ENCODE data around the gene DEXI. TPM values are rescaled to one million over a fixed set of nuclear protein-coding genes. Genes with fewer than 3 reads are reported as not detected.
A peak's percentile ranks its signal among the peaks of the same experiment; 100 is the strongest.

Gene DEXI
- total RNA-seq, 1 donor from 2014 or later = 47.9 TPM

DNA sequence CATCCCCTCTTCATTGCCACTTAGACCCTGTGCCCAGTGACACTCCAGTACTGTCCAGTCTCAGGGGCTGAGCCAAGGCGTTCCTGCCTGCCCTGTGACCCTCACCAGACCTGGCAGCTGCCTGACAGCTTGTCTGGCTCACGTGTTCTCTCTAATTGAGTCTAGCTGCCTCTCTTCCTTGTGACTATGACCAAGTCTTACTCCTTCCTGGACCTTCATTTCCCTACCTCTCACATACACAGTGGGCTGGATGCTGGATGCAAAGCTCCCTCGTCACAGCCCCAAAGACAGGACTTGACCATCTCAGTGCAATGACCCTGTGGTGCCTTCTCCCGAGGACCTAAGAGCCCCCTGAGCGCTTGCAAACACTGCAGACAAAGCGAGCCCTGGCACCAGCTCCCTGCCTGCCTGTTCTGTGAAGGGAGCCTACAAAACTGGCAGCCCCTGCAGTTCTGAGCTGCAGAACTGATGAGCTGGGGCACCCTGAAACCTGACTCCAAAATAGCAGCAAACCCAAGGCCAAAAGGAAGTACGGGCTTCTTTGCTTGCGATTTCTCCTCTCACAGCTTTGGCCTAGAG, 1.7 kb downstream of the DEXI start:
- TF ChIP-seq, protein P1, sequence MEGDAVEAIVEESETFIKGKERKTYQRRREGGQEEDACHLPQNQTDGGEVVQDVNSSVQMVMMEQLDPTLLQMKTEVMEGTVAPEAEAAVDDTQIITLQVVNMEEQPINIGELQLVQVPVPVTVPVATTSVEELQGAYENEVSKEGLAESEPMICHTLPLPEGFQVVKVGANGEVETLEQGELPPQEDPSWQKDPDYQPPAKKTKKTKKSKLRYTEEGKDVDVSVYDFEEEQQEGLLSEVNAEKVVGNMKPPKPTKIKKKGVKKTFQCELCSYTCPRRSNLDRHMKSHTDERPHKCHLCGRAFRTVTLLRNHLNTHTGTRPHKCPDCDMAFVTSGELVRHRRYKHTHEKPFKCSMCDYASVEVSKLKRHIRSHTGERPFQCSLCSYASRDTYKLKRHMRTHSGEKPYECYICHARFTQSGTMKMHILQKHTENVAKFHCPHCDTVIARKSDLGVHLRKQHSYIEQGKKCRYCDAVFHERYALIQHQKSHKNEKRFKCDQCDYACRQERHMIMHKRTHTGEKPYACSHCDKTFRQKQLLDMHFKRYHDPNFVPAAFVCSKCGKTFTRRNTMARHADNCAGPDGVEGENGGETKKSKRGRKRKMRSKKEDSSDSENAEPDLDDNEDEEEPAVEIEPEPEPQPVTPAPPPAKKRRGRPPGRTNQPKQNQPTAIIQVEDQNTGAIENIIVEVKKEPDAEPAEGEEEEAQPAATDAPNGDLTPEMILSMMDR (IDR thresholded peaks at IDR 0.05; ENCODE audit: insufficient read depth, low read length, severe bottlenecking) = no peak
- H3K36me3 ChIP-seq (ENCODE audit: control insufficient read depth, insufficient read depth, low read length) = no peaks in the 10 kb centered on the region
- FAIRE-seq (no peak), DNase-seq (ENCODE audit: low read depth) (no peak)
- H3K27me3 ChIP-seq (ENCODE audit: control insufficient read depth, insufficient read depth, low read length) = no peaks in the 10 kb centered on the region
- peak overlapping the region; percentile 58 for H3K4me3 ChIP-seq (ENCODE audit: low read depth, low read length)

DNA sequence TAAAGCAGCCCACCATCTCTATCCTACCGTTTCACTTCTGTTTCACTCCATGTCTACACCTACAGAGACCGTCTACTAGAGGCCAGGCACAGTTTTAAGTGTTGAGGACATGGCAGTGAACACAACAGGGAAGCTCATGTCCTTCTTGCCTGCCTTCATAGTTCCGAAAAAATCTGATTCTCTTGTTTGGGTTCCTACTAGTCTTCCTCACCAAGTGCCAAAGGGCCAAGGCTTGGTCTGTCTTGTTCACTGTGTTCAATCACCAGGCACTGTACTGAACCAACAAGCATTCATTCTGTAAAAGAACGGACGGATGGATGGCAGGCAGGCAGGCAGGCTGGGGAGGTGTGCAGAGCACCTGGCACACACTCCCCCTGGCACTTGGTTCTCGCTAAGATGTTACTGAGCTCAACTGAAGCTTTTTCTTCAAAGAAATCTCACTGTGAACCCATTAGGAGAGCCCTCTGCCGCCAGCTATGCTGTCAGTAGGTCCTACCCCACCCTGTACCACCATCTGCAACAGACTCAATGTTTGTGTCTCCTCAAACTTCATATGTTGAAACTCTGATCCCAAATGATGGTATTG, 2.5 kb downstream of the DEXI start:
- FAIRE-seq = no peak
- no peak for DNase-seq (ENCODE audit: low read depth)
- H3K27me3 ChIP-seq (ENCODE audit: control insufficient read depth, insufficient read depth, low read length) = no peaks in the 10 kb centered on the region
- H3K36me3 ChIP-seq (ENCODE audit: control insufficient read depth, insufficient read depth, low read length) = peaks cover 1% of the 10 kb centered on the region
- TF ChIP-seq, protein P1 (IDR thresholded peaks at IDR 0.05; ENCODE audit: insufficient read depth, low read length, severe bottlenecking) = no peak
- no peak overlapping the region for H3K4me3 ChIP-seq (ENCODE audit: low read depth, low read length)

DNA sequence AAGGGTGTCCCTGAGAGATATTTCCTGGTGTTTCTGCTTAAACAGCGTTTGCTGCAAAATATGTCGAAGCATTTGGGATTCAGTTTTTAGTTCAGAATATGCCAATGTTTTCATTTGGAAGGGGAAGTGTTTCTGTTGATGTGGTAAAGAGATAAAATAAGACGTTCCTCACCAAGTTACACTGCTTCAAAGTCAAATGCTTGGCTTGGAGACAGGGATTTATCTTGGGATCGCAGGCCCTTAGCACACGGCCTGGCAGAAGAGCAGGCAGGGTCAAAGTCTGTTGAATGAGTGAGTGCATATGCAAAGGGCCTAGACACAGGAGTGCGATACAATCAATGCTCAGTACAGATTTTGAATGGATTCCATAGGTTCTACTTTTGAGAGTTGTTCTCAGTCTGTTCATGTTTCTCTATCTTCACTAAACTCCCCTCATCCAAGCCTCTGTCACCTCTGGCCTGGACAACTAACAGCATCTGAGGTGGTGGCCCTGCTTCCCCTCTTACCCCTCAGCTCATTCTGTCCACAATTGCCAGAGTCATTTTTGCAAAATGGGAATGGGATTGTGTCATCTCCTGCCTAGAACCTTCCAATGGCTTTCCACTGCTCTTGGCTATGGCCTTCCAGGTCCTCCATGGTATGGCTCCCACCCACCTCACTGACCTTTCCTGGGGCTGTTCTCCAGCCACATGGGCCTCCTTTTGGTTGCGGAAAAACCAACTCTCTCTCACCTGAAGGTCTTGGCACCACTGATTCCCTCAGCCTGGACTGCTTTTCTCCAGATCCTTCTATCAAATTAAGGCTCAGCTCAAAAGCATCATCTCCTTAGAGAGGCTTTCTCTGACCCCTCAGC, 3.2 kb downstream of the DEXI start:
- FAIRE-seq (no peak), DNase-seq (ENCODE audit: low read depth) (no peak)
- TF ChIP-seq, protein P1 (IDR thresholded peaks at IDR 0.05; ENCODE audit: insufficient read depth, low read length, severe bottlenecking) = no peak
- Histone ChIP-seq H3K4me3 (ENCODE audit: low read depth, low read length) (no peak overlapping the region), H3K36me3 (ENCODE audit: control insufficient read depth, insufficient read depth, low read length) (peaks cover 4% of the 10 kb centered on the region), H3K27me3 (ENCODE audit: control insufficient read depth, insufficient read depth, low read length) (no peaks in the 10 kb centered on the region)

DNA sequence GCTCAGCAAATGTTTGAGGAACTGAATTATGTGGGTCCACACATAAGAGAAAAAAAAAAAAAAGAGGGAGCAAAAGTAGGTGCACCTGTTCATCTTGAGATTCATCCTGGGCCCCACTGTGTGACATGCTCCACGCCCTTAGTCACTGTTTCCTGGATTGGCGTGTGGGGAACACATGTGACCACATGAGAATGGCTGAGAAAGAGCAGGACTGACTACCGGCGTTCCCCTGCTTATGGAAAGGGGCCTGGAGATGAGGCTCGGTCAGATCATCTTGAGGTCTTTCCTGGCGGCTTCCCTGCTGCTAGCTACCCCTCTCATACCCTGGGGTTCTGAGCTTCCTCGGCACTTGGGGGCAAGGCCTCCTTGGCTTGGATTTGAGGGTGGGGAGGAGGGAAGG, 3.9 kb downstream of the DEXI start:
- TF ChIP-seq, protein P1 (IDR thresholded peaks at IDR 0.05; ENCODE audit: insufficient read depth, low read length, severe bottlenecking) = no peak
- Histone ChIP-seq H3K4me3 (ENCODE audit: low read depth, low read length) (no peak overlapping the region), H3K36me3 (ENCODE audit: control insufficient read depth, insufficient read depth, low read length) (peaks cover 10% of the 10 kb centered on the region), H3K27me3 (ENCODE audit: control insufficient read depth, insufficient read depth, low read length) (no peaks in the 10 kb centered on the region)
- FAIRE-seq (no peak), DNase-seq (ENCODE audit: low read depth) (no peak)

- DNase-seq (ENCODE audit: low read depth) (no peak), FAIRE-seq (no peak)
- TF ChIP-seq, protein P1 (IDR thresholded peaks at IDR 0.05; ENCODE audit: insufficient read depth, low read length, severe bottlenecking) = no peak
- Histone ChIP-seq H3K4me3 (ENCODE audit: low read depth, low read length) (no peak overlapping the region), H3K36me3 (ENCODE audit: control insufficient read depth, insufficient read depth, low read length) (peaks cover 10% of the 10 kb centered on the region), H3K27me3 (ENCODE audit: control insufficient read depth, insufficient read depth, low read length) (no peaks in the 10 kb centered on the region)
Measured at GRCh38 chr16:10937068-10937859, 5.0 kb downstream of the DEXI start.

Measured in bronchial epithelial cell (primary cell).